SK-N-SH (cell line): ENCODE measurements around the gene RNF112. TPM values are rescaled to one million over a fixed set of nuclear protein-coding genes. Genes with fewer than 3 reads are reported as not detected.

Experiments used
- CTCF ChIA-PET: fragments of 300-600, 350-600 bp; formaldehyde crosslinking; extraction: SDS; loops from one replicate; lab custom pipeline; 2021; lab: Yijun Ruan, JAX
- POLR2A ChIA-PET: fragments of 350-600 bp; sonication (Branson Sonifier 250); formaldehyde crosslinking; extraction: SDS; loops from one replicate; lab custom pipeline; 2020; ENCODE audit warnings: antibody characterized with exemption, inconsistent platforms; lab: Yijun Ruan, JAX
- DNase-seq: peaks from one replicate; pipeline ENCODE4 v3.0.0; 2012
- H2AFZ ChIP-seq: fragments of 200-600 bp; sonication (generic); 2 replicates; pipeline ENCODE4 v1.8.1; 2016; ENCODE audit warnings: antibody characterized with exemption, mild to moderate bottlenecking, low read depth
- H3F3A ChIP-seq: fragments of 200-600 bp; sonication (generic); replicated peaks from 2 replicates; pipeline ENCODE3; 2016; ENCODE audit warnings: antibody characterized with exemption, mild to moderate bottlenecking; ENCODE audit not compliant: insufficient read depth
- H3K27ac ChIP-seq, 2 experiments: fragments of 200-500 bp in 1 of 2; fragments of 200-600 bp in 1 of 2; sonication (Bioruptor generic) in 1 of 2; sonication (generic), shearing (Covaris generic) in 1 of 2; 2 replicates each; pipeline versions ENCODE4 v1.5.1 to v1.6.1; 2014 to 2016; ENCODE audit warnings: low read depth in 2 of 2, inconsistent platforms in 1 of 2, low read length in 1 of 2, mild to moderate bottlenecking in 1 of 2, mixed read lengths in 1 of 2
- H3K27me3 ChIP-seq: fragments of 200-600 bp; sonication (generic), shearing (Covaris generic); 2 replicates; pipeline ENCODE4 v1.6.1; 2016; ENCODE audit warnings: mixed run types; ENCODE audit not compliant: insufficient read depth
- H3K36me3 ChIP-seq, 2 experiments: fragments of 200-500 bp in 1 of 2; fragments of 200-600 bp in 1 of 2; sonication (Bioruptor generic) in 1 of 2; sonication (generic) in 1 of 2; replicated peaks in 1 of 2; 2 replicates each; pipeline versions ENCODE3 to v1.5.1; 2014 to 2016; ENCODE audit warnings: low read length in 1 of 2, mild to moderate bottlenecking in 1 of 2; ENCODE audit not compliant: insufficient read depth in 2 of 2, control insufficient read depth in 1 of 2
- H3K4me1 ChIP-seq, 2 experiments: fragments of 200-500 bp in 1 of 2; fragments of 200-600 bp in 1 of 2; sonication (Bioruptor generic) in 1 of 2; sonication (generic), shearing (Covaris generic) in 1 of 2; 2 replicates each; pipeline versions ENCODE4 v1.5.1 to v1.6.1; 2014 to 2016; ENCODE audit warnings: low read depth in 1 of 2, low read length in 1 of 2, mixed run types in 1 of 2; ENCODE audit not compliant: insufficient read depth in 2 of 2, control insufficient read depth in 1 of 2
- H3K4me2 ChIP-seq: fragments of 200-600 bp; sonication (generic), shearing (Covaris generic); 2 replicates; pipeline ENCODE4 v1.6.1; 2017; ENCODE audit warnings: mixed run types
- H3K4me3 ChIP-seq, 2 experiments: fragments of 200-500 bp in 1 of 2; fragments of 200-600 bp in 1 of 2; sonication (Bioruptor generic) in 1 of 2; sonication (generic), shearing (Covaris generic) in 1 of 2; 2 replicates each; pipeline versions ENCODE4 v1.5.1 to v1.8.1; 2014 to 2016; ENCODE audit warnings: low read depth in 2 of 2, inconsistent platforms in 1 of 2, low read length in 1 of 2, mild to moderate bottlenecking in 1 of 2, mixed read lengths in 1 of 2, moderate library complexity in 1 of 2
- H3K79me2 ChIP-seq: fragments of 200-600 bp; sonication (generic); 2 replicates; pipeline ENCODE4 v1.8.1; 2017; ENCODE audit warnings: mild to moderate bottlenecking; ENCODE audit not compliant: insufficient read depth
- H3K9ac ChIP-seq: fragments of 200-600 bp; sonication (generic); 2 replicates; pipeline ENCODE4 v1.6.1; 2017; ENCODE audit warnings: mixed run types
- H3K9me2 ChIP-seq: fragments of 200-600 bp; sonication (generic); 2 replicates; pipeline ENCODE4 v1.6.1; 2017; ENCODE audit warnings: mixed run types
- H3K9me3 ChIP-seq: fragments of 200-600 bp; sonication (generic); 2 replicates; pipeline ENCODE4 v1.6.1; 2017; ENCODE audit warnings: mixed run types, mild to moderate bottlenecking, moderate library complexity
- H4K20me1 ChIP-seq: fragments of 200-600 bp; sonication (generic); 2 replicates; pipeline ENCODE4 v1.6.1; 2017; ENCODE audit warnings: mild to moderate bottlenecking, mixed run types; ENCODE audit not compliant: insufficient read depth
- CHD2 ChIP-seq: fragments of 150-350 bp; IDR thresholded peaks from 2 replicates; pipeline ENCODE4 v1.6.1; 2018; ENCODE audit warnings: low read length; ENCODE audit not compliant: partially characterized antibody
- CTCF ChIP-seq: fragments of 200-600 bp; sonication (generic); IDR thresholded peaks from 2 replicates; pipeline ENCODE4 v1.6.1; 2017; ENCODE audit warnings: antibody characterized with exemption, mild to moderate bottlenecking, moderate library complexity
- EP300 ChIP-seq, 2 experiments: IDR thresholded peaks; 2 replicates each; pipeline versions ENCODE4 v1.4.0 to v1.6.1; 2012; ENCODE audit warnings: borderline replicate concordance in 1 of 2, low read depth in 1 of 2, low read length in 1 of 2
- FOXJ3 ChIP-seq: sonication (generic); formaldehyde crosslinking; IDR thresholded peaks from 2 replicates; pipeline ENCODE4 v1.5.1; 2020; ENCODE audit warnings: mild to moderate bottlenecking, missing genetic modification reagents
- FOXM1 ChIP-seq: IDR thresholded peaks from 2 replicates; pipeline ENCODE4 v1.4.0; 2012; ENCODE audit warnings: low read depth, mild to moderate bottlenecking
- GABPA ChIP-seq: IDR thresholded peaks from 2 replicates; pipeline ENCODE4 v1.4.0; 2012; ENCODE audit warnings: low read depth, mild to moderate bottlenecking
- JUND ChIP-seq: IDR thresholded peaks from 2 replicates; pipeline ENCODE4 v1.4.0; 2012
- MAX ChIP-seq: IDR thresholded peaks from 2 replicates; pipeline ENCODE4 v1.4.0; 2012; ENCODE audit warnings: low read depth
- MXI1 ChIP-seq: IDR thresholded peaks from 2 replicates; pipeline ENCODE4 v1.6.1; 2012; ENCODE audit warnings: mild to moderate bottlenecking, low read depth, low read length, improper control_type of control experiment
- NFIC ChIP-seq: IDR thresholded peaks from 2 replicates; pipeline ENCODE4 v1.4.0; 2012; ENCODE audit warnings: borderline replicate concordance
- NRF1 ChIP-seq: IDR thresholded peaks from 2 replicates; pipeline ENCODE4 v1.6.1; 2012; ENCODE audit warnings: low read depth, mild to moderate bottlenecking, low read length
- PBX3 ChIP-seq: IDR thresholded peaks from 2 replicates; pipeline ENCODE4; 2012
- POLR2AphosphoS5 ChIP-seq: IDR thresholded peaks from 2 replicates; pipeline ENCODE4 v1.6.1; 2012; ENCODE audit warnings: low read depth, low read length
- RFX5 ChIP-seq: IDR thresholded peaks from 2 replicates; pipeline ENCODE4 v1.6.1; 2012; ENCODE audit warnings: mild to moderate bottlenecking, improper control_type of control experiment, low read length
- SIN3A ChIP-seq: IDR thresholded peaks from 2 replicates; pipeline ENCODE4 v1.6.1; 2012; ENCODE audit warnings: low read depth, mild to moderate bottlenecking, low read length, moderate library complexity, borderline replicate concordance
- TAF1 ChIP-seq: IDR thresholded peaks from 2 replicates; pipeline ENCODE4 v1.6.1; 2012; ENCODE audit warnings: low read depth, mild to moderate bottlenecking, low read length, moderate library complexity, borderline replicate concordance
- YY1 ChIP-seq: IDR thresholded peaks from 2 replicates; pipeline ENCODE4 v1.4.0; 2012; ENCODE audit warnings: low read depth, mild to moderate bottlenecking
- WGBS: methylation state at CpG from one replicate; pipeline ENCODE4 v1.1.6; 2017; ENCODE audit warnings: low lambda C conversion rate; 5-methylcytosine and 5-hydroxymethylcytosine counted together
- polyA plus RNA-seq, 3 experiments: library from polyadenylated mRNA; depleted of rRNA; stranded (reverse); fragments of >200 nt; gene quantifications; 2 replicates each; pipeline ENCODE4 v1.2.3, GENCODE V29; 2012
- TF ChIP-seq, protein P1 (sequence below): fragments of 150-350 bp; IDR thresholded peaks from 2 replicates; pipeline ENCODE4 v1.6.1; 2017; ENCODE audit warnings: antibody characterized with exemption, low read length, low read depth, borderline replicate concordance

Gene RNF112
- polyA plus RNA-seq, 1 of the 3 experiments (the other 2 are of a cell fraction) = 22.6 TPM

DNA sequence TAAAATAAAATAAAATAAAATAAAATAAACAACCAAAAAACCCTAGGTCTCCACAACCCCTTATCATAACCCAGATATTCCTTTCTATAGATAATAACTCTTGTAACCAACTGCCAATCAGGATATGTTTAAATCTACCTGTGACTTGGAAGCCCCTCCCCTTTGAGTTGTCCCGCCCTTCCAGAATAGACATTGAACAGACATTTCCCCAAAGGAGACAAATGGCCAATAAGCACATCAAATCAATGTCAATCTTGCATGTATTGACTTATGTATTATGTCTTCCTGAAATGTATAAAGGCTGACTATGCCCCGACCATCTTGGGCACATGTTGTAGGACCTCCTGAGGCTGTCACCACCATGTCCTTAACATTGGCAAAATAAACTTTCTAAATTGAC lies 34.2 kb upstream of the RNF112 start:
- Histone ChIP-seq H3K79me2 (peaks cover 46% of the 10 kb centered on the region), H3K27me3 (no peaks in the 10 kb centered on the region)
- TF ChIP-seq POLR2AphosphoS5 = no peak
- TF ChIP-seq JUND = no peak
- TF ChIP-seq CTCF = no peak
- TF ChIP-seq GABPA = no peak
- TF ChIP-seq TAF1 = no peak
- TF ChIP-seq RFX5 = no peak
- no peak for TF ChIP-seq MAX
- TF ChIP-seq FOXJ3 (CRISPR knock-in tag) = no peak
- TF ChIP-seq PBX3 = no peak
- no peak for TF ChIP-seq NRF1
- no peak for TF ChIP-seq SIN3A
- TF ChIP-seq EP300 (IDR thresholded peaks at IDR 0.05; ENCODE audit: borderline replicate concordance in 1 of 2, low read depth in 1 of 2, low read length in 1 of 2) = no peak
- TF ChIP-seq, all 33 proteins: peak for 0
- Histone ChIP-seq H3K4me1 (peaks cover 0 to 19% of the 10 kb centered on the region in 2 experiments; a peak in 3 of 4 replicates), H3K9ac (peak overlapping the region; percentile 80), H3K4me3 (peak overlapping the region; percentile 87 to 88), H3K4me2 (peak overlapping the region; percentile 68), H3K9me2 (no peaks in the 10 kb centered on the region), H3K9me3 (no peaks in the 10 kb centered on the region), H2AFZ (peak overlapping the region; percentile 75), H3K27ac (peak overlapping the region; percentile 94 to 95), H3K36me3 (peaks cover 20 to 25% of the 10 kb centered on the region in 2 experiments), H4K20me1 (no peaks in the 10 kb centered on the region), H3F3A (peaks cover 20% of the 10 kb centered on the region)
- DNase-seq = no peak
- 0% methylated on average over 2 of the region's 2 CpGs for WGBS
- POLR2A ChIA-PET = interaction anchor here (1.0 to 2.2 kb wide), 6 partner anchors 10 to 35 kb away, joined by 4 to 29 read pairs (median 18); partner anchors contain the start of genes B9D1, MFAP4 and RNF112
- CTCF ChIA-PET = interaction anchor here (1.8 to 3.1 kb wide), 3 partner anchors 12 to 70 kb away, joined by 6 to 35 read pairs (median 15); partner anchors contain the start of gene B9D1

DNA sequence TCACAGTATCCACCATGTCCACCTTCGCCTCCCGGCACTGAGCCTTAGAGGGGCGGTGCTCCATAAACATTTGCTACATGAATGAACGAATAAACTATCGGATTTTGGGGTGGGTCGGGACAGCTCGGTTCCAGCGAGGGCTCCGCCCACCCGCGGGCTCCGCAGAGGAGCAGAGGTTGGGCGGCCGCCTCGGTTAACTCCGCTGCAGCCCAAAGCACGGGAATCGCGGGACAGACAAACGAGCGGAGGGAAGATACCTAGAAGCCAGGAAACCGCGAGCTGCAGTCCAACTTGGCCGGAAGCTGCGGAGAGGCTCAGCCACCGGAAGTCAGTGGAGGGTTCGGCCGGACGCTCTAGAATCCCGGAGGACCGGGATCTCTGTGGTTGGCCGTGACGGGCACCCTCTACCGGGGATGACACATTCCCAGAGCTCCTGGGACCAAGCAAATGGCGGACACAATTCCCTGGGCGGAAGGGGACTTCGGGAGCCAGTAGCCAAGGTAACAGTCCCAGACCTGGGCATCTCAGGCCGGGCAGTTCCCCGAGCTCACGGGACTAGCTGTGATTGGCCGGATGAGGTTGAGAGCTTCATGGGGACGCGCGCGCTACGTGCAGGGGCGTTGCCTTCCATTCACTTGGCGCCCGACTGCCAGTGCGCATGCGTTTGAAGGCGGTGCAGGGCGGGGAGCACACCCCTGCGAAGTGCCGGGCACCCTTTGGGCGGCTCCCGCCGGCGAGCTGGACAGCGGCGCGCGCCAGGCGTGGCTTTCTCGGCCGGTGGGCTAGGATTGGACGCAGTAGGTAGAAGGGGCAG lies 33.2 kb upstream of the RNF112 start:
- Histone ChIP-seq H3K4me1 (peaks cover 0 to 26% of the 10 kb centered on the region in 2 experiments; a peak in 3 of 4 replicates), H3K27me3 (no peaks in the 10 kb centered on the region), H3K4me3 (peak overlapping the region; percentile 87 to 88), H2AFZ (peak overlapping the region; percentile 75), H4K20me1 (no peaks in the 10 kb centered on the region), H3K79me2 (peaks cover 55% of the 10 kb centered on the region), H3K4me2 (peak overlapping the region; percentile 68), H3F3A (peaks cover 26% of the 10 kb centered on the region), H3K9me3 (no peaks in the 10 kb centered on the region), H3K9ac (peak overlapping the region; percentile 80), H3K9me2 (no peaks in the 10 kb centered on the region), H3K36me3 (peaks cover 20 to 31% of the 10 kb centered on the region in 2 experiments), H3K27ac (peak overlapping the region; percentile 94 to 95)
- ChIA-PET POLR2A (interaction anchor here (0.7 to 2.2 kb wide), 12 partner anchors 9 to 70 kb away, joined by 3 to 29 read pairs (median 5); partner anchors contain the start of genes B9D1, MFAP4 and RNF112), CTCF (interaction anchor here (0.7 to 3.1 kb wide), 6 partner anchors 11 to 69 kb away, joined by 3 to 35 read pairs (median 6); partner anchors contain the start of gene B9D1)
- 0% methylated on average over 20 of the region's 67 CpGs for WGBS
- DNase-seq = peak; percentile 98
- TF ChIP-seq NFIC (no peak; the same call in 1 of the 2 replicates), SIN3A (peak; percentile 54; the same call in 1 of the 2 replicates), CHD2 (peak; percentile 84), FOXM1 (no peak), TAF1 (peak; percentile 86), RFX5 (no peak; the same call in 1 of the 2 replicates), MXI1 (peak; percentile 93), PBX3 (0 out of 2 replicates have a peak, but pooled peaks have one; percentile 35), NRF1 (peak; percentile 97), YY1 (peak; percentile 77)
- TF ChIP-seq, protein P1, sequence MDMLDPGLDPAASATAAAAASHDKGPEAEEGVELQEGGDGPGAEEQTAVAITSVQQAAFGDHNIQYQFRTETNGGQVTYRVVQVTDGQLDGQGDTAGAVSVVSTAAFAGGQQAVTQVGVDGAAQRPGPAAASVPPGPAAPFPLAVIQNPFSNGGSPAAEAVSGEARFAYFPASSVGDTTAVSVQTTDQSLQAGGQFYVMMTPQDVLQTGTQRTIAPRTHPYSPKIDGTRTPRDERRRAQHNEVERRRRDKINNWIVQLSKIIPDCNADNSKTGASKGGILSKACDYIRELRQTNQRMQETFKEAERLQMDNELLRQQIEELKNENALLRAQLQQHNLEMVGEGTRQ = no peak
